ENCODE data around the gene ARR3. TPM values are rescaled to one million over a fixed set of nuclear protein-coding genes. Genes with fewer than 3 reads are reported as not detected.
"Not testable (repeated sequence)": the region's sequence is repeated elsewhere in the genome, so short reads cannot be mapped to it uniquely, and the experiment has no call there.

ARR3 gene
- polyA plus RNA-seq, 1 experiment: not detected

GRCh38 chrX:70257423-70258288, 10.5 kb upstream of the ARR3 start:
- no peak for TF ChIP-seq CTCF (IDR thresholded peaks at IDR 0.05; ENCODE audit: low read depth, low read length)
- H3K4me3 ChIP-seq (ENCODE audit: low read depth, low read length): no peak overlapping the region
- CTCF ChIA-PET: interaction anchor here (1.3 kb wide), 1 partner anchor 124 kb away, joined by 4 read pairs; no protein-coding TSS in a partner anchor
- no peaks in the 10 kb centered on the region for H3K27me3 ChIP-seq (ENCODE audit: control insufficient read depth, insufficient read depth, low read length)
- H3K9me3 ChIP-seq (ENCODE audit: control insufficient read depth, insufficient read depth, low read length): no peaks in the 10 kb centered on the region
- no peak overlapping the region for H3K27ac ChIP-seq (ENCODE audit: low read depth, low read length)
- POLR2A ChIA-PET: no interaction called here
- DNase-seq (ENCODE audit: low read depth, low spot score): no peak

GRCh38 chrX:70260104-70260503, 8.0 kb upstream of the ARR3 start, which contains the start of gene P2RY4:
Gene P2RY4 (minus strand): TSS chrX:70260204. CDS start chrX:70259624, 580 bp downstream.
- Histone ChIP-seq H3K4me3 (ENCODE audit: low read depth, low read length) (no peak within 1 kb of the TSS), H3K27me3 (ENCODE audit: control insufficient read depth, insufficient read depth, low read length) (no peaks in the 10 kb centered on the region), H3K27ac (ENCODE audit: low read depth, low read length) (no peak within 1 kb of the TSS), H3K9me3 (ENCODE audit: control insufficient read depth, insufficient read depth, low read length) (no peaks in the 10 kb centered on the region)
- POLR2A ChIA-PET: no interaction called here
- no peak for TF ChIP-seq CTCF (IDR thresholded peaks at IDR 0.05; ENCODE audit: low read depth, low read length)
- CTCF ChIA-PET: no interaction called here
- no peak for DNase-seq (ENCODE audit: low read depth, low spot score)

GRCh38 chrX:70262952-70263567, 5.1 kb upstream of the ARR3 start:
- ChIA-PET CTCF (interaction anchor here (1.0 to 1.7 kb wide), 2 partner anchors 95 to 130 kb away, joined by 3 to 7 read pairs; partner anchors contain the start of gene IGBP1), POLR2A (no interaction called here)
- no peaks in the 10 kb centered on the region for H3K9me3 ChIP-seq (ENCODE audit: control insufficient read depth, insufficient read depth, low read length)
- TF ChIP-seq CTCF (IDR thresholded peaks at IDR 0.05; ENCODE audit: low read depth, low read length): peak; percentile 60
- no peak overlapping the region for H3K4me3 ChIP-seq (ENCODE audit: low read depth, low read length)
- DNase-seq (ENCODE audit: low read depth, low spot score): no peak
- H3K27ac ChIP-seq (ENCODE audit: low read depth, low read length): no peak overlapping the region
- no peaks in the 10 kb centered on the region for H3K27me3 ChIP-seq (ENCODE audit: control insufficient read depth, insufficient read depth, low read length)

GRCh38 chrX:70264784-70265183, 3.4 kb upstream of the ARR3 start:
- ChIA-PET POLR2A (no interaction called here), CTCF (no interaction called here)

GRCh38 chrX:70274029-70274428, 5.9 kb downstream of the ARR3 start:
- H3K27me3 ChIP-seq (ENCODE audit: control insufficient read depth, insufficient read depth, low read length); DNase-seq (ENCODE audit: low read depth, low spot score); H3K27ac ChIP-seq (ENCODE audit: low read depth, low read length); H3K9me3 ChIP-seq (ENCODE audit: control insufficient read depth, insufficient read depth, low read length); POLR2A ChIA-PET; H3K4me3 ChIP-seq (ENCODE audit: low read depth, low read length): not testable (repeated sequence)
- CTCF ChIA-PET: interaction anchor here (0.6 to 1.0 kb wide), 3 partner anchors 97 to 140 kb away, joined by 3 to 4 read pairs (median 4); partner anchors contain the start of gene DGAT2L6

More at GRCh38 chrX:70264784-70265183, 3.4 kb upstream of the ARR3 start:
- Histone ChIP-seq H3K9me3 (ENCODE audit: control insufficient read depth, insufficient read depth, low read length) (no peaks in the 10 kb centered on the region), H3K4me3 (ENCODE audit: low read depth, low read length) (no peak overlapping the region), H3K27ac (ENCODE audit: low read depth, low read length) (no peak overlapping the region), H3K27me3 (ENCODE audit: control insufficient read depth, insufficient read depth, low read length) (no peaks in the 10 kb centered on the region)
- no peak for TF ChIP-seq CTCF (IDR thresholded peaks at IDR 0.05; ENCODE audit: low read depth, low read length)
- no peak for DNase-seq (ENCODE audit: low read depth, low spot score)

Data from AG04450 (cell line).